GM12873 (cell line): Measurements from ENCODE around the gene INTS6L.

Source experiments
- TF ChIP-seq, protein P1 (sequence below): IDR thresholded peaks from 2 replicates; pipeline ENCODE4 v1.5.1; 2012; ENCODE audit warnings: low read depth, mild to moderate bottlenecking, moderate library complexity, low read length, control low read depth; ENCODE audit not compliant: insufficient read depth; ENCODE audit errors: missing control alignments

Gene INTS6L, protein sequence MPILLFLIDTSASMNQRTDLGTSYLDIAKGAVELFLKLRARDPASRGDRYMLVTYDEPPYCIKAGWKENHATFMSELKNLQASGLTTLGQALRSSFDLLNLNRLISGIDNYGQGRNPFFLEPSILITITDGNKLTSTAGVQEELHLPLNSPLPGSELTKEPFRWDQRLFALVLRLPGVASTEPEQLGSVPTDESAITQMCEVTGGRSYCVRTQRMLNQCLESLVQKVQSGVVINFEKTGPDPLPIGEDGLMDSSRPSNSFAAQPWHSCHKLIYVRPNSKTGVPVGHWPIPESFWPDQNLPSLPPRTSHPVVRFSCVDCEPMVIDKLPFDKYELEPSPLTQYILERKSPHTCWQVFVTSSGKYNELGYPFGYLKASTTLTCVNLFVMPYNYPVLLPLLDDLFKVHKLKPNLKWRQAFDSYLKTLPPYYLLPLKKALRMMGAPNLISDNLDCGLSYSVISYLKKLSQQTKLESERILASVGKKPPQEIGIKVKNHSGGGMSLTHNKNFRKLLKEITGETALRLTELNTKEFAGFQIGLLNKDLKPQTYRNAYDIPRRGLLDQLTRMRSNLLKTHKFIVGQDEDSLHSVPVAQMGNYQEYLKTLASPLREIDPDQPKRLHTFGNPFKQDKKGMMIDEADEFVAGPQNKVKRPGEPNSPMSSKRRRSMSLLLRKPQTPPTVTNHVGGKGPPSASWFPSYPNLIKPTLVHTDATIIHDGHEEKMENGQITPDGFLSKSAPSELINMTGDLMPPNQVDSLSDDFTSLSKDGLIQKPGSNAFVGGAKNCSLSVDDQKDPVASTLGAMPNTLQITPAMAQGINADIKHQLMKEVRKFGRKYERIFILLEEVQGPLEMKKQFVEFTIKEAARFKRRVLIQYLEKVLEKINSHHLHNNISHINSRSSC

DNA sequence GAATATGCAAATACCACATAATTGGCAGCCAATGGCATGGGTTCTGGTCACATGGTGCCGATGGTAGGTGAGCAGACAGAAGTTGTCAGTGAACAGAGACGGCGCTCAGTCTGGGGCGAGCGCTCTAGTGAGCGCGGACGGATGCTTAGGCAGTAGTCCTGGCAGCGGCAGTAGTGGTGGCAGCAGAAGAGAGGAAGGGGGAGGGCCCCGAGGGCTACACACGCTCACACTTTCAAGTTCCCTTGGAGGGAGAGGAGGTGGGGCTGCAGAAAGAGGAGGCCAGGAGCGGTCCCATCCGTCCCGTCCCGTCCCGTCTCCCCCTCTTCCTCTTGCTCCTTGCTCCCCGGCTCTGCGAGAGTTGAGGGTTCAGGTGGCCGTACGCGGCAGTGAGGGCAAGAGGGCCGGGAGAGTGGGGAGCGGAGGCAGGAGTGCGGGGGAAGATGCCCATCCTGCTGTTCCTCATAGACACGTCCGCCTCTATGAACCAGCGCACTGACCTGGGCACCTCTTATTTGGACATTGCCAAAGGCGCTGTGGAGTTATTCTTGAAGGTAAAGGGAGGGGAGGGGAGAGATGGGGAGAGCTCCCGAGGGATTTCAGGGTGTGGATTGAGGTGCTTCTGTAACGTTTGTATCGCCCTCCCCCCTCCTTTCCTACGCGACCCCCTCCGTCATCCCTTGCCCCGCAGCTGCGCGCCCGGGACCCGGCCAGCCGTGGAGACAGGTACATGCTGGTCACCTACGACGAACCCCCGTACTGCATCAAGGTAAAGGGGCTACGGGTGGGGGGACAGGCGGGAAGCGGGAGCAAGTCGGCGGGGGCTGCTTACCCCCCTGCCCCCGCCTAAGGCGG is at the start of gene INTS6L:
Gene INTS6L (plus strand): TSS at position 108 of the 852 bp plus-strand sequence. CDS start 333 bp downstream, at position 441.
- TF ChIP-seq, protein P1, sequence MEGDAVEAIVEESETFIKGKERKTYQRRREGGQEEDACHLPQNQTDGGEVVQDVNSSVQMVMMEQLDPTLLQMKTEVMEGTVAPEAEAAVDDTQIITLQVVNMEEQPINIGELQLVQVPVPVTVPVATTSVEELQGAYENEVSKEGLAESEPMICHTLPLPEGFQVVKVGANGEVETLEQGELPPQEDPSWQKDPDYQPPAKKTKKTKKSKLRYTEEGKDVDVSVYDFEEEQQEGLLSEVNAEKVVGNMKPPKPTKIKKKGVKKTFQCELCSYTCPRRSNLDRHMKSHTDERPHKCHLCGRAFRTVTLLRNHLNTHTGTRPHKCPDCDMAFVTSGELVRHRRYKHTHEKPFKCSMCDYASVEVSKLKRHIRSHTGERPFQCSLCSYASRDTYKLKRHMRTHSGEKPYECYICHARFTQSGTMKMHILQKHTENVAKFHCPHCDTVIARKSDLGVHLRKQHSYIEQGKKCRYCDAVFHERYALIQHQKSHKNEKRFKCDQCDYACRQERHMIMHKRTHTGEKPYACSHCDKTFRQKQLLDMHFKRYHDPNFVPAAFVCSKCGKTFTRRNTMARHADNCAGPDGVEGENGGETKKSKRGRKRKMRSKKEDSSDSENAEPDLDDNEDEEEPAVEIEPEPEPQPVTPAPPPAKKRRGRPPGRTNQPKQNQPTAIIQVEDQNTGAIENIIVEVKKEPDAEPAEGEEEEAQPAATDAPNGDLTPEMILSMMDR = no peak

DNA sequence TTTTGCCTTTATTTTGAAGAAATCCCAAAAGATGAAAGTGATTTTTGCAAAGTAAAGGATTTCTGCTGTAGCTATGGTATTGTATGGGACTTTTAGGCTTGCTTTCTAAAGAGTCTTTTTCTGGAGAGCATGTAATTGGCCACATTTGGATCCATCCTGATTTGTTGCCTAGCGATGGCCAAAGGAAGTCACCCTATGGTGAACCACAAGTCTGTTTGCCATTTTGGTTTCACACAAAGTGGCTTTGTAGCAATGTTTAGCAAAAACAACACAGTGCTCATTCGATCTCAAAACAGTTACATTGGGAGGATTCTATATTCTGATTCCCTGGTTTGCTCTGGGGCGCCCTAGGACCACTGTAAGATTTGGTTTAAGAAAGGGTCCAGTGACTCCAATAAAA is 44.1 kb upstream of the INTS6L start:
- TF ChIP-seq, protein P1 = no peak

DNA sequence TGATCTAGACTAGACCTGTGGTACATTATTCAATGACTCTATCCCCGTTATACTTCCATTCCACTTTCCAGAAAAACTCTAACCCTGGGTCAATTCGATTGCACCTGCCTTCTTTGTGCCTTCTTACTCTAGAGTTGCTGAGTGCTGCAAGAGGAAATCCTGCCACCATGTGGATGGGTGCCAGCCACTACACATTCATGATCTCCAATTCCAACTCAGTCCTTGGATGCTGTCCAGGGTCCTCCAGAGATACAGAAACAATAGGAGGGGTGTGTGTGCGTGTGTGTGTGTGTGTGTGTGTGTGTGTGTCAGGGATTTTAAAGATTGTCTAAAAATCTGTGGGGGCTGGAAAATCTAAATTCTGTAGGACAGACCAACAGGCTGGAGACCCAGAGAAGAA is 42.9 kb upstream of the INTS6L start:
- TF ChIP-seq, protein P1 = peak; percentile 55

DNA sequence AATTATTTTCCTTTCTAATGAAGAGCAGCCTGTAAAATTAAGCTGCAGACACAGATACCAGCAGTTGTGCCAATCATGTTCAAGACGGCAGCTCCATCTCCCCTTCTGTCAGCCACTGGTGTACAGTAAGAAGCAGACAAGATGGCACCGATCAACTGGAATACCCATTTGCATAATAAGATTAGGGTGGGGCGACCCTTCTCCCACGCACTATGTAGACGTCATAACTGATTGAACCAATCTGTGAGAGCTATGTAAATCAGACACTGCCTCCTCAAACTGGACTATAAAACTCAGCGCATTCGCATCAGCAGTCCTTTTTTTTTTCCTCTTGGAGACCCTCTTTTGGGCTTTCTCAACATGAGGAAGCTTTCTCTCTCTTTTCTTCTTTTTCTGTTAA is 40.4 kb upstream of the INTS6L start:
- TF ChIP-seq, protein P1 = no peak

DNA sequence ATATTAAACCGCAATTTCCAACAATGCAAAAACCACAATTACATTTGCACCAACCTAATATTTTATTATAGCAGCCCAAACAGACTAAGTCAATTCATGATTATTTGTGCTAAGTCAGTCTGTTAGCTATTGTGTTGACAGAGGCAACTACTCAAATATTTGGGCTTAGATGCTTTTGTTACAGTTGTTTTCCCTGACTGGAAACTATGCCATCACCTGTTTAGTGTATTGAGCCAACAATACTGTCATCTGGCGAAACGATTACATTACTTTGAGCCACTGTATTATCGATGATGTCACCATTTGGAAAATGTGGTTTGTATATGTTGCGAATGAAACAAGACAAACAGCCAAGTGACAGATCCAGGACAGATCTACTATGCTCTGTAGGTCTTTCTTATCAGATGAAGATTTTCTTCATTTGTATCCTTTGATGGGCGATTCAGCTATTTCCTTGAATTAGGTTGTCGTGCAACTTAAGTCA is 38.7 kb upstream of the INTS6L start:
- TF ChIP-seq, protein P1 = no peak

DNA sequence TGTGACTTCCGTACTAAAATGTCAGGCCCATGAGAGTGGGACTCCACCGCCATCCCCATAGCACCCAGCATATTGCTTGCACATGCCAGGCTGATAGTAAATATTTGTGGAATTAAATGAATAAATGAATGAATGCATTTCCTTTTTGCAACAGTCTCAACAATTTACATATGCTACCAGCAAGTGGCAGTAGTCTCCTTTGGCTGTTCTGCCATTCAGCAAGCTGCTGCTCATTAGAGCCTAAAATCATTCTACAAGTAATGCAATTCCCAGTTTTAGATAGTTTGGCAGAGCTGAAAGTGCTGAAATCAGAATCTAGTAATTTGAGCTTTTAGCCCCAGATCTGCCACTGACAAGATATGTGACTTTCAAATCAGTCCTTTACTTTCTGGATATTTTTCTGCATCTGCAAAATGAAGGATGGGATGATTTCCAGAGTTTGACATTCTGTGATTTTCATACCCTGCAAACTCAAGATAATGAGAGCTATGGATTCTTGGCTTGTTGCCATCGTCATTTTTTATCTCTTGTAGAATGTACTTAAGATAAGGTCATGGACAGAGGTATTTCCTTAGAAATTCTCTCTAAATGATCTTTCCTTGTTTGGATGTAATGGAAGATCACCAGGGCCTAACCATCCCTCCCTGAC is 35.7 kb upstream of the INTS6L start:
- TF ChIP-seq, protein P1 = peak; percentile 65
